Esophagus muscularis mucosa (tissue), 4 donors: ENCODE data around the gene ZBTB45.

Experiments used
- CTCF ChIP-seq, 3 experiments: fragments of 200-600 bp in 2 of 3; fragments of 450-650 bp in 1 of 3; sonication (generic) in 2 of 3; IDR thresholded peaks; one replicate each; pipeline ENCODE4 v1.5.1; 2017 to 2019; ENCODE audit warnings: antibody characterized with exemption in 3 of 3, mild to moderate bottlenecking in 2 of 3, moderate library complexity in 1 of 3
- EP300 ChIP-seq: sonication (generic); formaldehyde crosslinking; IDR thresholded peaks from one replicate; pipeline ENCODE4 v1.6.1; 2017; ENCODE audit warnings: antibody characterized with exemption
- POLR2A ChIP-seq: fragments of 450-650 bp; IDR thresholded peaks from one replicate; pipeline ENCODE4 v1.6.1; 2017; ENCODE audit warnings: antibody characterized with exemption, moderate library complexity, mild to moderate bottlenecking, low read depth
- POLR2AphosphoS5 ChIP-seq, 2 donors: sonication (generic); formaldehyde crosslinking; IDR thresholded peaks; one replicate each; pipeline ENCODE4 v1.6.1; 2017; ENCODE audit warnings: antibody characterized with exemption in 2 of 2

GRCh38 chr19:58522709-58523108 is 3.1 kb upstream of the ZBTB45 start:
- TF ChIP-seq EP300 (no peak), POLR2A (no peak), CTCF (IDR thresholded peaks at IDR 0.05) (no peak), POLR2AphosphoS5 (IDR thresholded peaks at IDR 0.05) (no peak)
